GM12878 (cell line): ENCODE data around the gene OR2AG1.

Experiments
- BACH1 ChIP-seq: fragments of 450-650 bp; IDR thresholded peaks from 2 replicates; pipeline ENCODE4 v1.6.1; 2017; ENCODE audit warnings: mild to moderate bottlenecking, borderline replicate concordance
- CHD4 ChIP-seq: fragments of 200-600 bp; sonication (generic); IDR thresholded peaks from 2 replicates; pipeline ENCODE4 v1.6.1; 2016; ENCODE audit warnings: mild to moderate bottlenecking
- HCFC1 ChIP-seq: fragments of 150-350 bp; IDR thresholded peaks from 2 replicates; pipeline ENCODE4 v1.6.1; 2014; ENCODE audit warnings: low read length
- POLR2A ChIP-seq: IDR thresholded peaks from 2 replicates; pipeline ENCODE4 v1.6.1; 2011; ENCODE audit warnings: low read depth, mild to moderate bottlenecking, low read length
- SPI1 ChIP-seq: IDR thresholded peaks from 2 replicates; pipeline ENCODE4 v1.6.1; 2011; ENCODE audit warnings: low read depth, mild to moderate bottlenecking, low read length, moderate library complexity, borderline replicate concordance; ENCODE audit not compliant: insufficient read depth
- SRF ChIP-seq, 2 experiments: IDR thresholded peaks; 2 replicates each; pipeline ENCODE4 v1.6.1; 2011; ENCODE audit warnings: low read depth in 2 of 2, low read length in 2 of 2, mild to moderate bottlenecking in 1 of 2, moderate library complexity in 1 of 2
- TCF12 ChIP-seq: IDR thresholded peaks from 2 replicates; pipeline ENCODE4 v1.6.1; 2011; ENCODE audit warnings: low read depth, mild to moderate bottlenecking, low read length

- TF ChIP-seq BACH1, result no peak
- no peak for TF ChIP-seq TCF12
- TF ChIP-seq CHD4, result no peak
- TF ChIP-seq POLR2A, result no peak
- no peak for TF ChIP-seq SRF (IDR thresholded peaks at IDR 0.05; ENCODE audit: low read depth in 2 of 2, low read length in 2 of 2)
- no peak for TF ChIP-seq HCFC1
- TF ChIP-seq SPI1, result no peak
These were observed 36.2 kb upstream of the OR2AG1 start for GRCh38 chr11:6746626-6747025.
